Measurements from ENCODE around the gene ST6GAL1. TPM values are rescaled to one million over a fixed set of nuclear protein-coding genes. Genes with fewer than 3 reads are reported as not detected.

ST6GAL1 gene
- total RNA-seq, 1 experiment from 2014 or later, result 11.8 TPM

GRCh38 chr3:187084126-187084525 lies 153.8 kb downstream of the ST6GAL1 start:
- no peak for DNase-seq (ENCODE audit: low spot score)
- in situ Hi-C loops (cut with HindIII; ENCODE audit: low sequenced_read_pairs), result no loop called here

- DNase-seq (ENCODE audit: low spot score), result no peak
- in situ Hi-C loops (cut with HindIII; ENCODE audit: low sequenced_read_pairs), result no loop called here
Observed at GRCh38 chr3:187084580-187084979, 154.3 kb downstream of the ST6GAL1 start.

GRCh38 chr3:187085021-187085666 lies 154.8 kb downstream of the ST6GAL1 start:
- in situ Hi-C loops (cut with HindIII; ENCODE audit: low sequenced_read_pairs), result no loop called here
- no peak for DNase-seq (ENCODE audit: low spot score)

GRCh38 chr3:187085933-187086332 lies 155.6 kb downstream of the ST6GAL1 start:
- in situ Hi-C loops (cut with HindIII; ENCODE audit: low sequenced_read_pairs), result no loop called here
- DNase-seq (ENCODE audit: low spot score), result no peak

GRCh38 chr3:187086831-187087230 lies 156.5 kb downstream of the ST6GAL1 start:
- in situ Hi-C loops (cut with HindIII; ENCODE audit: low sequenced_read_pairs), result no loop called here
- no peak for DNase-seq (ENCODE audit: low spot score)

GRCh38 chr3:187088701-187089100 lies 158.4 kb downstream of the ST6GAL1 start:
- in situ Hi-C loops (cut with HindIII; ENCODE audit: low sequenced_read_pairs), result no loop called here
- no peak for DNase-seq (ENCODE audit: low spot score)

- in situ Hi-C loops (cut with HindIII; ENCODE audit: low sequenced_read_pairs), result no loop called here
- no peak for DNase-seq (ENCODE audit: low spot score)
Observed at GRCh38 chr3:187093320-187093719, 163.0 kb downstream of the ST6GAL1 start.

GRCh38 chr3:187098923-187099512 lies 168.7 kb downstream of the ST6GAL1 start:
- DNase-seq (ENCODE audit: low spot score), result no peak
- in situ Hi-C loops (cut with HindIII; ENCODE audit: low sequenced_read_pairs), result no loop called here

GRCh38 chr3:187101184-187102072 lies 171.1 kb downstream of the ST6GAL1 start:
- no peak for DNase-seq (ENCODE audit: low spot score)

GRCh38 chr3:187102073-187102634 lies 171.8 kb downstream of the ST6GAL1 start:
- in situ Hi-C loops (cut with HindIII; ENCODE audit: low sequenced_read_pairs), result no loop called here
- DNase-seq (ENCODE audit: low spot score), result no peak

More at GRCh38 chr3:187101184-187102072, 171.1 kb downstream of the ST6GAL1 start:
- in situ Hi-C loops (cut with HindIII; ENCODE audit: low sequenced_read_pairs), result no loop called here

GRCh38 chr3:187103251-187103650 lies 172.9 kb downstream of the ST6GAL1 start:
- in situ Hi-C loops (cut with HindIII; ENCODE audit: low sequenced_read_pairs), result no loop called here
- no peak for DNase-seq (ENCODE audit: low spot score)

GRCh38 chr3:187104342-187104741 lies 174.0 kb downstream of the ST6GAL1 start:
- in situ Hi-C loops (cut with HindIII; ENCODE audit: low sequenced_read_pairs), result no loop called here
- DNase-seq (ENCODE audit: low spot score), result no peak

- DNase-seq (ENCODE audit: low spot score), result no peak
- in situ Hi-C loops (cut with HindIII; ENCODE audit: low sequenced_read_pairs), result no loop called here
Observed at GRCh38 chr3:187104933-187105332, 174.6 kb downstream of the ST6GAL1 start.

- in situ Hi-C loops (cut with HindIII; ENCODE audit: low sequenced_read_pairs), result no loop called here
- DNase-seq (ENCODE audit: low spot score), result no peak
Observed at GRCh38 chr3:187105700-187106099, 175.4 kb downstream of the ST6GAL1 start.

- in situ Hi-C loops (cut with HindIII; ENCODE audit: low sequenced_read_pairs), result no loop called here
Observed at GRCh38 chr3:187107989-187108388, 177.7 kb downstream of the ST6GAL1 start.

GRCh38 chr3:187110156-187110555 lies 179.8 kb downstream of the ST6GAL1 start:
- no peak for DNase-seq (ENCODE audit: low spot score)
- in situ Hi-C loops (cut with HindIII; ENCODE audit: low sequenced_read_pairs), result no loop called here

More at GRCh38 chr3:187107989-187108388, 177.7 kb downstream of the ST6GAL1 start:
- no peak for DNase-seq (ENCODE audit: low spot score)

- peak; percentile 14 for DNase-seq (ENCODE audit: low spot score)
- in situ Hi-C loops (cut with HindIII; ENCODE audit: low sequenced_read_pairs), result no loop called here
Observed at GRCh38 chr3:187112934-187113793, 182.8 kb downstream of the ST6GAL1 start.

GRCh38 chr3:187114511-187114910 lies 184.2 kb downstream of the ST6GAL1 start:
- no peak for DNase-seq (ENCODE audit: low spot score)
- in situ Hi-C loops (cut with HindIII; ENCODE audit: low sequenced_read_pairs), result no loop called here

- no peak for DNase-seq (ENCODE audit: low spot score)
- in situ Hi-C loops (cut with HindIII; ENCODE audit: low sequenced_read_pairs), result no loop called here
Observed at GRCh38 chr3:187120326-187120725, 190.0 kb downstream of the ST6GAL1 start.
